PC-3 (cell line): ENCODE results near the gene TUBB2B. TPM values are rescaled to one million over a fixed set of nuclear protein-coding genes. Genes with fewer than 3 reads are reported as not detected.

ENCODE experiments used
- ATAC-seq: fragments of 200-7000 bp; cut with Tn5 transposase; 2 replicates; pipeline ENCODE4 v1.9.1; 2020; ENCODE audit warnings: mild to moderate bottlenecking, moderate library complexity
- BruUV-seq: library from RNA; stranded (reverse); fragments of 400-500 nt; replicated peaks from 2 replicates; lab custom pipeline; 2021; lab: Mats Ljungman, UMichigan
- CTCF ChIA-PET: fragments of 300-600 bp; sonication (Branson Sonifier 250); formaldehyde crosslinking; loops from one replicate; lab custom pipeline; 2022; ENCODE audit warnings: antibody characterized with exemption; lab: Charles Lee
- POLR2A ChIA-PET: fragments of 300-600 bp; sonication (Branson Sonifier 250); formaldehyde crosslinking; loops from one replicate; lab custom pipeline; 2022; ENCODE audit warnings: antibody characterized with exemption; ENCODE audit not compliant: unreplicated experiment; lab: Charles Lee
- DNase-seq: peaks from one replicate; pipeline ENCODE4 v3.0.0-alpha.2; 2015
- H2AFZ ChIP-seq: fragments of 300-600 bp; sonication (generic); 2 replicates; pipeline ENCODE4 v1.6.0; 2016; ENCODE audit warnings: antibody characterized with exemption, low read length
- H3F3A ChIP-seq: fragments of 300-600 bp; sonication (generic); one replicate; pipeline ENCODE4 v1.6.0; 2017; ENCODE audit warnings: antibody characterized with exemption, low read length, control low read depth, mild to moderate bottlenecking; ENCODE audit not compliant: unreplicated experiment
- H3K27ac ChIP-seq: fragments of 300-600 bp; sonication (generic); 2 replicates; pipeline ENCODE4 v1.5.1; 2016; ENCODE audit warnings: mild to moderate bottlenecking, low read length
- H3K27me3 ChIP-seq: fragments of 300-600 bp; sonication (generic); 2 replicates; pipeline ENCODE4 v1.6.1; 2016; ENCODE audit warnings: low read length, mixed read lengths
- H3K36me3 ChIP-seq: fragments of 300-600 bp; sonication (generic); 2 replicates; pipeline ENCODE4 v1.6.1; 2016; ENCODE audit warnings: low read depth, mixed run types, low read length, mixed read lengths
- H3K4me1 ChIP-seq: fragments of 300-600 bp; sonication (generic); 2 replicates; pipeline ENCODE4 v1.5.1; 2016; ENCODE audit warnings: low read length; ENCODE audit not compliant: insufficient read depth
- H3K4me2 ChIP-seq: fragments of 300-600 bp; sonication (generic); 2 replicates; pipeline ENCODE4 v1.6.0; 2016; ENCODE audit warnings: low read length
- H3K4me3 ChIP-seq: fragments of 300-600 bp; sonication (generic); 2 replicates; pipeline ENCODE4 v1.5.1; 2016; ENCODE audit warnings: mild to moderate bottlenecking, low read length, mixed read lengths
- H3K79me2 ChIP-seq: fragments of 300-600 bp; sonication (generic); 2 replicates; pipeline ENCODE4 v1.6.1; 2017; ENCODE audit warnings: low read length, mixed read lengths
- H3K9ac ChIP-seq: fragments of 300-600 bp; sonication (generic); 2 replicates; pipeline ENCODE4 v1.6.0; 2016; ENCODE audit warnings: mild to moderate bottlenecking, low read length
- H3K9me2 ChIP-seq: fragments of 300-600 bp; sonication (generic); replicated peaks from 2 replicates; pipeline ENCODE4 v1.6.1; 2016; ENCODE audit warnings: mixed run types, low read length, mixed read lengths
- H3K9me3 ChIP-seq: fragments of 300-600 bp; sonication (generic); 2 replicates; pipeline ENCODE4 v1.6.1; 2016; ENCODE audit warnings: low read length, mixed read lengths
- H4K20me1 ChIP-seq: fragments of 300-600 bp; sonication (generic); 2 replicates; pipeline ENCODE4 v1.6.1; 2016; ENCODE audit warnings: low read length, mixed read lengths
- EZH2 ChIP-seq: fragments of 300-600 bp; sonication (generic); IDR thresholded peaks from one replicate; pipeline ENCODE4 v1.6.1; 2017; ENCODE audit warnings: antibody characterized with exemption, mild to moderate bottlenecking, low read length; ENCODE audit not compliant: unreplicated experiment
- EZH2phosphoT487 ChIP-seq: fragments of 300-600 bp; sonication (generic); IDR thresholded peaks from 2 replicates; pipeline ENCODE4 v1.6.1; 2018; ENCODE audit warnings: mild to moderate bottlenecking, antibody characterized with exemption, low read length, borderline replicate concordance
- intact Hi-C: fragments of 100-400 bp; cut with micrococcal nuclease; formaldehyde crosslinking; loops from 2 replicates; pipeline ENCODE4 v1.9.0; 2023
- total RNA-seq: library from RNA; depleted of rRNA; stranded (reverse); fragments of >200 nt; gene quantifications from 2 replicates; pipeline ENCODE4 v1.2.3, GENCODE V29; 2014
- TF ChIP-seq, protein P1 (sequence below): fragments of 300-600 bp; sonication (generic); conservative IDR thresholded peaks from 2 replicates; pipeline ENCODE4 v1.5.1; 2017; ENCODE audit warnings: antibody characterized with exemption, low read depth, mild to moderate bottlenecking, low read length

The TUBB2B gene
- total RNA-seq, 1 experiment from 2014 or later, result 6.5 TPM

DNA sequence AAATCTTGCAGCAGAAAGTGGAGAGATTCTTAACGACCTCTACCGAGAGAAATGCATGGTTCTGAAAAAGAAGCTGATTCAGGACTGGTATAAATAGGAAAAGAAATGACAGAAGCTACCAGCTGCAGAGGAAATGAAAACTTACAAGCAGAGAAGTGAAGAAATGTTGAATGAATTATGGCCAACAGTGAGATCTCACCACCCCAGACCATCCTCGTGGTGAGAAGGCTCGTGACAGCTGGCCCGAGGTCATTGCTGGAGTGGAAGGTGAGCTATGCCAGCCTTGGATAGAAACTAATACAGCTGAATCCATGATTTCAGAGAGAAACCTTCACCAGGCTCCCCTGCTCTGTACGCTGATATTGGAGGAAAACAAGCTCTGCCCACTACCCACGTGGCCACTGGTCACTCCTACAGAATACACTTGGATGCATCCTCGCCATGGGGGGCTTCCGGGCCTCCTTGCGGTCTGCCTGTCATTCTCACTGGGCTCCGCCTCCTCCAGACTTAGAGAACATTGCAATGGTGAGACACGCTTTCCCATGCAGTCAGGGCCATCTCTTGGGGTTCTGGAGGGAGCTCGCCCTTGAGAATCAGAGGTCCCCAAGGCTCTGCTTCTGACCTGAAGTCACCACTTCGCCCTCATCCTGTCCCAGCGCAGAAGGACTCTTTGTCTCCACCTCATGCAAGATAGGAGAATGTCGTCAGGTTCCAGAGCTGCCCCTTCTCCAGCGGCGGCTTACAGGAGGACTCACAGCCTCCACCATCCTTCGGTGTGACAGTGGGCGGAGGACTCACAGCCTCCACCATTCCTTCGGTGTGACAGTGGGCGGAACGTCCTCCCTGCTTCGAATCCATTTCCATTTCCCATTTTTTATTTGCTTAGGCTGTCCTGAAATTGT, 10.6 kb upstream of the TUBB2B start:
- Histone ChIP-seq H3K9me3 (no peaks in the 10 kb centered on the region), H3K4me2 (no peak overlapping the region), H3K36me3 (no peaks in the 10 kb centered on the region), H3K9ac (no peak overlapping the region), H3K4me3 (no peak overlapping the region), H3K27ac (no peak overlapping the region), H3K9me2 (no peaks in the 10 kb centered on the region), H2AFZ (no peak overlapping the region), H3K4me1 (no peaks in the 10 kb centered on the region), H3F3A (no peaks in the 10 kb centered on the region), H3K79me2 (no peaks in the 10 kb centered on the region), H4K20me1 (no peaks in the 10 kb centered on the region), H3K27me3 (peaks cover 13% of the 10 kb centered on the region)
- ChIA-PET POLR2A (no interaction called here), CTCF (interaction anchor here (0.8 kb wide), 1 partner anchor 29 kb away, joined by 5 read pairs; no protein-coding TSS in a partner anchor)
- TF ChIP-seq EZH2, result no peak
- TF ChIP-seq, protein P1, sequence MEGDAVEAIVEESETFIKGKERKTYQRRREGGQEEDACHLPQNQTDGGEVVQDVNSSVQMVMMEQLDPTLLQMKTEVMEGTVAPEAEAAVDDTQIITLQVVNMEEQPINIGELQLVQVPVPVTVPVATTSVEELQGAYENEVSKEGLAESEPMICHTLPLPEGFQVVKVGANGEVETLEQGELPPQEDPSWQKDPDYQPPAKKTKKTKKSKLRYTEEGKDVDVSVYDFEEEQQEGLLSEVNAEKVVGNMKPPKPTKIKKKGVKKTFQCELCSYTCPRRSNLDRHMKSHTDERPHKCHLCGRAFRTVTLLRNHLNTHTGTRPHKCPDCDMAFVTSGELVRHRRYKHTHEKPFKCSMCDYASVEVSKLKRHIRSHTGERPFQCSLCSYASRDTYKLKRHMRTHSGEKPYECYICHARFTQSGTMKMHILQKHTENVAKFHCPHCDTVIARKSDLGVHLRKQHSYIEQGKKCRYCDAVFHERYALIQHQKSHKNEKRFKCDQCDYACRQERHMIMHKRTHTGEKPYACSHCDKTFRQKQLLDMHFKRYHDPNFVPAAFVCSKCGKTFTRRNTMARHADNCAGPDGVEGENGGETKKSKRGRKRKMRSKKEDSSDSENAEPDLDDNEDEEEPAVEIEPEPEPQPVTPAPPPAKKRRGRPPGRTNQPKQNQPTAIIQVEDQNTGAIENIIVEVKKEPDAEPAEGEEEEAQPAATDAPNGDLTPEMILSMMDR, result no peak
- no peak for TF ChIP-seq EZH2phosphoT487
- intact Hi-C loops, result no loop called here
- DNase-seq (no peak), ATAC-seq (no peak)
- no TSS peak for BruUV-seq

DNA sequence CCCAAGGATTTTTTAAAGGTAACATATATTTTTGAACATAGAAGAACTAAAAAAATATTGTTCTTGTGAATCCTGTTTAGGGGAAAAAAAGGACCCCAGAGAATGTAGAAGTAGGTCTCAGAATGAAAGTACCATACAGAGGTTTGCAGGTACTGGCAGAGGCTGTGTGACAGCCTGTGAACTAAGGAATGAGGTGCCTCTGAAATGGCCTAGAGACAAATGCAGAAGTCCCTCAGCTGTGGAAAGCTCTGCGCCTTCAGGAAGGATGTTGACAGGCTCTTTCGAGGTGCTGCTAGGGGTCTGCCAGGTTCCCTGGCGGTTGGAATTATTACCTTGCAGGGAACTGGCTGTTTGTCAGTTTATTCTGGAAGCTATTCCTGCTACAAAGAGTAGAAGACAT, 8.6 kb upstream of the TUBB2B start:
- no peak for ATAC-seq
- intact Hi-C loops, result no loop called here
- POLR2A ChIA-PET, result no interaction called here

More for the DNA sequence above, 8.6 kb upstream of the TUBB2B start:
- Histone ChIP-seq H3K4me2 (no peak overlapping the region), H3K36me3 (no peaks in the 10 kb centered on the region), H4K20me1 (no peaks in the 10 kb centered on the region), H3K27me3 (peaks cover 16% of the 10 kb centered on the region), H3K4me1 (no peaks in the 10 kb centered on the region), H3K27ac (no peak overlapping the region), H3K9ac (no peak overlapping the region), H3K9me3 (no peaks in the 10 kb centered on the region), H3K9me2 (no peaks in the 10 kb centered on the region), H3K79me2 (no peaks in the 10 kb centered on the region), H3F3A (no peaks in the 10 kb centered on the region), H3K4me3 (no peak overlapping the region), H2AFZ (no peak overlapping the region)
- no TSS peak for BruUV-seq
- no peak for TF ChIP-seq EZH2
- TF ChIP-seq, protein P1, result no peak
- TF ChIP-seq EZH2phosphoT487, result no peak
- no peak for DNase-seq
- CTCF ChIA-PET, result no interaction called here
